ENCODE measurements around the gene ARHGEF12.

- TF ChIP-seq CTCF (optimal IDR thresholded peaks at IDR 0.05 in 1 of 3, IDR thresholded peaks at IDR 0.05 in 1 of 3, conservative IDR thresholded peaks at IDR 0.05 in 1 of 3; ENCODE audit: extremely low read depth in 1 of 3, insufficient read depth in 2 of 3, low read length in 3 of 3), result no peak
- TF ChIP-seq EZH2 (IDR thresholded peaks at IDR 0.05; ENCODE audit: low read length), result no peak
These were observed 46.8 kb upstream of the ARHGEF12 start for GRCh38 chr11:120289426-120289825.
